BLaER1 (cell line): Measurements from ENCODE around the gene NVL.

Experiments used
- H3K27ac ChIP-seq: shearing (Covaris generic); formaldehyde crosslinking; 2 replicates; pipeline ENCODE4 v1.8.1; 2022
- H3K27me3 ChIP-seq: shearing (Covaris generic); formaldehyde crosslinking; 2 replicates; pipeline ENCODE4 v1.8.1; 2022
- H3K36me3 ChIP-seq: shearing (Covaris generic); formaldehyde crosslinking; 2 replicates; pipeline ENCODE4 v1.8.1; 2022
- H3K4me1 ChIP-seq: shearing (Covaris generic); formaldehyde crosslinking; 2 replicates; pipeline ENCODE4 v1.8.1; 2022
- H3K4me2 ChIP-seq: shearing (Covaris generic); formaldehyde crosslinking; 2 replicates; pipeline ENCODE4 v1.8.1; 2022
- H3K4me3 ChIP-seq: shearing (Covaris generic); formaldehyde crosslinking; 2 replicates; pipeline ENCODE4 v1.8.1; 2022
- H3K9ac ChIP-seq: shearing (Covaris generic); formaldehyde crosslinking; 2 replicates; pipeline ENCODE4 v1.8.1; 2022
- H3K9me3 ChIP-seq: shearing (Covaris generic); formaldehyde crosslinking; 2 replicates; pipeline ENCODE4 v1.8.1; 2022
- H4K20me1 ChIP-seq: shearing (Covaris generic); formaldehyde crosslinking; 2 replicates; pipeline ENCODE4 v1.8.1; 2022
- Cebpa-rat ChIP-seq: shearing (Covaris generic); IDR thresholded peaks from 2 replicates; pipeline ENCODE4 v1.8.1; 2022

The NVL gene

DNA sequence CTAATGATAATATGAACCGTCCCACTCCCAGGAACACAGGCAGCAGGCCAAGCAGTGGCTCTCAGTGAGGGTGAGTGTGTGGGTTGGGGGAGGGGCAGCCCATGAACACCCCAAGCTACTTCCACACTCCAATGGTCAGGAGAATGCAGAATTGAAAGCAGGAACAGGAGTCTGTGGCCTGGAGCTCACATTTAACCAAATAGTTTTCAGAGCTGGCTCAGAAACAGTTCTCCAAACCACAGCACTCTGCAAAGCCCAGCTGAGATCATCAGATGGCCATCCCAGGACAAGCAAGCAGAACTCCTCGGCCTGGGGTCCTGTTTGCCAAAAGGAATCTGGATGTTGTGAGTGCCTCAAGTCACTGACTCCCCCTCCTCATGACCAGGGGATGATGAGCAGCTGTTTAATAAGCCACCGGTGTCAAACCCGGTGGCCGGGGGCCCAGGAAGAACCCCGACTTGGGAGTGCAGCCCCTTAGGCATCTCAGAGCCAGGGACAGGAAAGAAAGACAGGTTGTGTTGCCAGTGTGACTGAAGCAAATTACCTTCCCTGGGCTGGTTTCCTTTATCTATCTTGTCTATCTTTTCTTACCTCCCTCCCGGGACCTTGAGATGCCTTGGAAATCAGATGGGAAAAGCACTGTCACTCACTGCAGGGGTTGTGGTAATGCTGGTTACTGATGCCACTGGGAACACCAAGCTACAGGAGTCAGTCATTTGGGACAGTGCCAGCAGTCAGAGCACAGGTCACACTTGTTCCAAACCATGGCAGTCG lies 126.5 kb downstream of the NVL start:
- no peaks in the 10 kb centered on the region for H3K27me3 ChIP-seq
- no peaks in the 10 kb centered on the region for H3K36me3 ChIP-seq
- peak overlapping the region; percentile 71 for H3K27ac ChIP-seq
- peak overlapping the region; percentile 70 for H3K9ac ChIP-seq
- no peak overlapping the region for H3K4me3 ChIP-seq
- H3K9me3 ChIP-seq = no peaks in the 10 kb centered on the region
- H3K4me1 ChIP-seq = peaks cover 50% of the 10 kb centered on the region
- H4K20me1 ChIP-seq = no peaks in the 10 kb centered on the region
- TF ChIP-seq Cebpa-rat = no peak
- H3K4me2 ChIP-seq = peak overlapping the region; percentile 87

GRCh38 chr1:224201853-224202252 lies 128.1 kb downstream of the NVL start:
- Histone ChIP-seq H3K27ac (no peak overlapping the region), H3K4me3 (no peak overlapping the region), H3K4me1 (peaks cover 41% of the 10 kb centered on the region), H4K20me1 (no peaks in the 10 kb centered on the region), H3K9me3 (no peaks in the 10 kb centered on the region), H3K4me2 (no peak overlapping the region), H3K36me3 (no peaks in the 10 kb centered on the region; the same call in 1 of the 2 replicates), H3K27me3 (no peaks in the 10 kb centered on the region), H3K9ac (no peak overlapping the region)
- TF ChIP-seq Cebpa-rat = no peak

DNA sequence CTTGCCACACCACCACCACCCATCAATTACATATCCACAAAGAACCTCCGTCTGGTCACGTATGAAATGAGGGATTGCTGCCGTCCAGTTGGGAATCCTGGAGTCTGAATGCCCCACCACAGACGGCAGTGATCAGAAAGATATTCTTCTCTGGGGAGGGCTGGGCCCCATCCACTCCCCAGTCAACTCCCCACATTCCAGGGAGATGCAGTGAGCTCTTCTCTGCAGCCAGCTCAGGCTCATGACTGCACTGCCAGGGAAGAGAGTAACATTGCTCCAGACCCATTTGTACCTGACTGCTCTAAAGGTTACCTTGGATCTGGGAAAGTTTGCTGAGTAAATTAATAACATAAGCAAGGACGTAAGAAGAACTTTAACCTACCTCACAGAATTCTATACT lies 128.6 kb downstream of the NVL start:
- Histone ChIP-seq H3K9me3 (no peaks in the 10 kb centered on the region), H3K4me1 (peaks cover 36% of the 10 kb centered on the region), H3K27ac (no peak overlapping the region), H3K36me3 (no peaks in the 10 kb centered on the region; the same call in 1 of the 2 replicates), H3K4me2 (no peak overlapping the region), H3K4me3 (no peak overlapping the region), H3K9ac (no peak overlapping the region), H3K27me3 (no peaks in the 10 kb centered on the region), H4K20me1 (no peaks in the 10 kb centered on the region)
- TF ChIP-seq Cebpa-rat = no peak

DNA sequence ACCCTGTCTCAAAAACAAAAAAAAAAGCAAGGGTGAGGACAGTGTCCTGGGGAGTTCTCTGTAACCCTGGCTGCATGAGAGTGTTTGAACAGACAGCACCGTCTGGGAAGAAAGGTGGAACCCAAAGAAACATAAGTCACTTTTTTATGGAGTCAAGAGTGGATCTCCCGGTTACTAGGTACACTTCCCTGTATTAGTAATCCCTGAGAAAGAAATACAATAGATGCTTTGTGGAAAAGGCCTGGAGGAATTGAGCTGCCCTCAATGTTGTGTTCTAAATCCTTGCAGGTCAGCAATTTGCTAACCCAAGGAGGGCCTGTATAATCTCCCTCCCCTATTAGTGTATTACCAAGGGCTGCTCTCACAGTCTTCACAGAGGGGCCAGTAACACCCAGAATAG lies 130.3 kb downstream of the NVL start:
- no peaks in the 10 kb centered on the region for H3K27me3 ChIP-seq
- H3K9ac ChIP-seq = no peak overlapping the region
- no peak overlapping the region for H3K27ac ChIP-seq
- H3K4me1 ChIP-seq = peaks cover 21% of the 10 kb centered on the region
- H3K4me2 ChIP-seq = no peak overlapping the region
- no peaks in the 10 kb centered on the region for H3K9me3 ChIP-seq
- H4K20me1 ChIP-seq = no peaks in the 10 kb centered on the region
- H3K4me3 ChIP-seq = no peak overlapping the region
- no peak for TF ChIP-seq Cebpa-rat
- peaks cover 13% of the 10 kb centered on the region for H3K36me3 ChIP-seq

- TF ChIP-seq Cebpa-rat = no peak
- Histone ChIP-seq H3K9ac (no peak overlapping the region), H3K27me3 (no peaks in the 10 kb centered on the region), H3K4me2 (no peak overlapping the region), H3K9me3 (no peaks in the 10 kb centered on the region), H3K27ac (no peak overlapping the region), H3K4me1 (peaks cover 10% of the 10 kb centered on the region), H4K20me1 (no peaks in the 10 kb centered on the region), H3K36me3 (peaks cover 24% of the 10 kb centered on the region), H3K4me3 (no peak overlapping the region)
Observed at GRCh38 chr1:224198572-224198971, 131.4 kb downstream of the NVL start.

DNA sequence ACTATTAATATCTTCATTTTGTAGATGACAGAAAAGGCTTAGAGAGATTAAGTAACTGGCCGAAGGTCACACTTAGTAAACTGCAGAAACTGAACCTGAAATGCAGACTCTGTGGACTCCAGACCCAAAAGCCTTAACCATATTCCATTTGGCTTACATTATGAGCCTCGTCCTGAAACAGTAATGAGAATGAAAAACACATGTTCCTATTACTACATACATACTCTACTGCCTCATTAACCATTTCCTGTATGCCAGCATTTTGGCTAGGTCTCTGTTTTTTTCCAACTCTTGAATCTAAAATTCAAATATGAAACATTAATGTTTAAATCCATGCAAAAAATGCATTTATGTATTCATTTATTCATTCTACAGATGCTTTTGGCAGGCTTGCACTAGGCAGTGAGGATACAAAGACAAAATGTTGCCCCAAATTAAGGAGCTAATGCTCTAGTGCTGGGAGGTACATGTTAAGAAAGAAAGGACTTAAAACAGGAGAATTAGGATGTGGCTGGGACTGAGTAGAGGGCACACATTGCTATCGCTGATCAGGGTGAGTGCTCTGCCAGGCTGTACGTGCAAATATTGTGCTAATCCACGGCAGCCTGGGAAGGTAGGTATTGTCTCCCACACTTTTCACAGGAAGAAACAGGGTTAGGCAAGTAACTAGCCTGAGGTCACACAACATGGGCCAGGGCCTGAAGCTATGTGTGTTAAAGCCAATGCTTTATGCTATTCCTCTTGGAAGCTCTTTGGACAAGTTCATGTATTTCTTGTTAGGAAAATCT lies 133.0 kb downstream of the NVL start:
- Histone ChIP-seq H3K9me3 (no peaks in the 10 kb centered on the region), H3K4me2 (no peak overlapping the region), H3K27me3 (no peaks in the 10 kb centered on the region), H4K20me1 (no peaks in the 10 kb centered on the region), H3K9ac (no peak overlapping the region), H3K4me3 (no peak overlapping the region), H3K36me3 (peaks cover 38% of the 10 kb centered on the region), H3K4me1 (no peaks in the 10 kb centered on the region), H3K27ac (no peak overlapping the region)
- TF ChIP-seq Cebpa-rat = no peak

DNA sequence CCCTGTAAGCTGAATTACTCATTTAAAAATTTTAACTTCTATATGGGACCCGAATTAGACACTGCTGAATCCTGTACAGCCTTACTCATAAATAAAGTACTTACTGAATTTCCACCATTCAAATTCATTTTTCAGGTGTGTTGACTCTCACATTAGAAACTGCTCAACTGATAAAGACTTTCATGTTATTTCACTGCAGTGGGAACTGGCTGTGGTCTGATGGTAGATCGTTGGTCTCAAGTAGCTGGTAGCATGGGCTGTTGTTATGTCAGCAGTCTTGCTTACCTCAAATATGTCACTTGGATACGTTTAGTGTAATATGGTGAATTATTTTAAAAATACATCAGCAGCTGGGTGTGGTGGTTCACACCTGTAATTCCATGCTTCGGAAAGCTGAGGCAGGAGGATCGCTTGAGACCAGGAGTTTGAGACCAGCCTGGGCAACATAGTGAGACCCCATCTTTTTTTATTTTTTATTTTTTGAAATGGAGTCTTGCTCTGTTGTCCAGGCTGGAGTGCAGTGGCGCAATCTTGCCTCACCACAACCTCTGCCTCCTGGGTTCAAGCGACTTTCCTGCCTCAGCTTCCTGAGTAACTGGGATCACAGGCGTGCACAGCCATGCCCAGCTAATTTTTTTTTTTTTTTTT lies 136.5 kb downstream of the NVL start:
- peaks cover 24% of the 10 kb centered on the region for H4K20me1 ChIP-seq
- no peak for TF ChIP-seq Cebpa-rat
- H3K4me1 ChIP-seq = no peaks in the 10 kb centered on the region
- no peak overlapping the region for H3K4me2 ChIP-seq
- no peak overlapping the region for H3K4me3 ChIP-seq
- no peaks in the 10 kb centered on the region for H3K9me3 ChIP-seq
- H3K36me3 ChIP-seq = peaks cover 64% of the 10 kb centered on the region
- no peaks in the 10 kb centered on the region for H3K27me3 ChIP-seq
- H3K9ac ChIP-seq = no peak overlapping the region
- no peak overlapping the region for H3K27ac ChIP-seq

DNA sequence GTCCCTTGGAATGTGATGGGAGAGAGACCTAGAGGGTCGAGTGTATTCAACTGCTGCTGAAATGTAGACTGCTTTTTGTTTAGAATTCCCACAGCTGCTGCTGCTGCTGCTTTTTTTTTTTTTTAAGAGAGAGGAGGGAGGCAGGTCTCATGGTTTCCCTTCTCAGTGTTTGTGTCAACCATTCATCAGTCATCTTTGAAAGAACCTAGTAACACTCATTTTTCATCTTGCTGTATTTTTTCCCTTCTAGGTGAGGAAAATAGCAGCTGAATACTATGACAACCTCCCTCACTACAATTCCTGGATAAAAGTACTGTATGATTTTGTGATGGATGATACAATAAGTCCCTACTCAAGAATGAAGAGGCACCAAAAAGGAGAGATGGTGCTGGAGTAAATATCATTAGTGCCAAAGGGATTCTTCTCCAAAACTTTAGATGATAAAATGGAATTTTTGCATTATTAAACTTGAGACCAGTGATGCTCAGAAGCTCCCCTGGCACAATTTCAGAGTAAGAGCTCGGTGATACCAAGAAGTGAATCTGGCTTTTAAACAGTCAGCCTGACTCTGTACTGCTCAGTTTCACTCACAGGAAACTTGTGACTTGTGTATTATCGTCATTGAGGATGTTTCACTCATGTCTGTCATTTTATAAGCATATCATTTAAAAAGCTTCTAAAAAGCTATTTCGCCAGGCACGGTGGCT lies 137.7 kb downstream of the NVL start:
- peaks cover 32% of the 10 kb centered on the region for H4K20me1 ChIP-seq
- H3K9me3 ChIP-seq = peaks cover 10% of the 10 kb centered on the region; the same call in 1 of the 2 replicates
- no peaks in the 10 kb centered on the region for H3K27me3 ChIP-seq
- peaks cover 75% of the 10 kb centered on the region for H3K36me3 ChIP-seq
- H3K4me3 ChIP-seq = no peak overlapping the region
- H3K4me1 ChIP-seq = no peaks in the 10 kb centered on the region
- no peak for TF ChIP-seq Cebpa-rat
- H3K27ac ChIP-seq = no peak overlapping the region
- H3K9ac ChIP-seq = no peak overlapping the region
- H3K4me2 ChIP-seq = no peak overlapping the region

DNA sequence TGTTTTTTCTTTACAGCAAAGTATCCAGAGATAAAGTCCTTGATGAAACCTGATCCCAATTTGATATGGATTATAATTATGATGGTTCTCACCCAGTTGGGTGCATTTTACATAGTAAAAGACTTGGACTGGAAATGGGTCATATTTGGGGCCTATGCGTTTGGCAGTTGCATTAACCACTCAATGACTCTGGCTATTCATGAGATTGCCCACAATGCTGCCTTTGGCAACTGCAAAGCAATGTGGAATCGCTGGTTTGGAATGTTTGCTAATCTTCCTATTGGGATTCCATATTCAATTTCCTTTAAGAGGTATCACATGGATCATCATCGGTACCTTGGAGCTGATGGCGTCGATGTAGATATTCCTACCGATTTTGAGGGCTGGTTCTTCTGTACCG lies 140.4 kb downstream of the NVL start:
- Histone ChIP-seq H4K20me1 (peaks cover 51% of the 10 kb centered on the region), H3K4me1 (peaks cover 19% of the 10 kb centered on the region), H3K4me2 (no peak overlapping the region), H3K4me3 (no peak overlapping the region), H3K9me3 (peaks cover 12% of the 10 kb centered on the region; the same call in 1 of the 2 replicates), H3K36me3 (peaks cover 83% of the 10 kb centered on the region), H3K9ac (no peak overlapping the region), H3K27me3 (no peaks in the 10 kb centered on the region), H3K27ac (no peak overlapping the region)
- TF ChIP-seq Cebpa-rat = no peak
